HG03575 (cell line): ENCODE results near the gene MBOAT1.

Experiments
- ATAC-seq: cut with Tn5 transposase; IDR thresholded peaks from one replicate; pipeline ENCODE4 v1.9.1; 2021; ENCODE audit not compliant: unreplicated experiment, insufficient number of reproducible peaks, low FRiP score; ENCODE audit errors: extremely low read depth

Gene MBOAT1

GRCh38 chr6:20207088-20207418 is 5.2 kb downstream of the MBOAT1 start:
- no peak for ATAC-seq

- ATAC-seq = no peak
Observed at GRCh38 chr6:20205722-20206161, 6.5 kb downstream of the MBOAT1 start.

- ATAC-seq = no peak
Observed at GRCh38 chr6:20204512-20204894, 7.8 kb downstream of the MBOAT1 start.

GRCh38 chr6:20203561-20204511 is 8.4 kb downstream of the MBOAT1 start:
- ATAC-seq = no peak

- no peak for ATAC-seq
Observed at GRCh38 chr6:20202699-20203302, 9.5 kb downstream of the MBOAT1 start.

- no peak for ATAC-seq
Observed at GRCh38 chr6:20202324-20202658, 10.0 kb downstream of the MBOAT1 start.

- no peak for ATAC-seq
Observed at GRCh38 chr6:20200761-20201630, 11.3 kb downstream of the MBOAT1 start.

- no peak for ATAC-seq
Observed at GRCh38 chr6:20198775-20199174, 13.5 kb downstream of the MBOAT1 start.

GRCh38 chr6:20198156-20198774 is 14.0 kb downstream of the MBOAT1 start:
- no peak for ATAC-seq

GRCh38 chr6:20197251-20197650 is 15.0 kb downstream of the MBOAT1 start:
- no peak for ATAC-seq

GRCh38 chr6:20192625-20193024 is 19.6 kb downstream of the MBOAT1 start:
- no peak for ATAC-seq

GRCh38 chr6:20191992-20192391 is 20.3 kb downstream of the MBOAT1 start:
- no peak for ATAC-seq

- ATAC-seq = no peak
Observed at GRCh38 chr6:20188630-20189075, 23.6 kb downstream of the MBOAT1 start.

GRCh38 chr6:20186981-20187380 is 25.3 kb downstream of the MBOAT1 start:
- no peak for ATAC-seq

- ATAC-seq = no peak
Observed at GRCh38 chr6:20183706-20184105, 28.6 kb downstream of the MBOAT1 start.

GRCh38 chr6:20182926-20183521 is 29.2 kb downstream of the MBOAT1 start:
- no peak for ATAC-seq

GRCh38 chr6:20182069-20182468 is 30.2 kb downstream of the MBOAT1 start:
- no peak for ATAC-seq

- ATAC-seq = no peak
Observed at GRCh38 chr6:20180935-20181334, 31.3 kb downstream of the MBOAT1 start.
